ENCODE data around the gene RSBN1L.

Gene RSBN1L

GRCh38 chr7:77743518-77743917, 47.3 kb downstream of the RSBN1L start:
- Histone ChIP-seq H3K9me2 (replicated peaks; ENCODE audit: low read depth, low read length) (no peaks in the 10 kb centered on the region), H3K27me3 (ENCODE audit: insufficient read depth, low read length, poor library complexity, severe bottlenecking) (no peaks in the 10 kb centered on the region), H4K20me1 (ENCODE audit: insufficient read depth, low read length, poor library complexity, severe bottlenecking) (peaks cover 9% of the 10 kb centered on the region), H3K9me3 (ENCODE audit: insufficient read depth, low read depth, low read length) (no peaks in the 10 kb centered on the region), H3K36me3 (ENCODE audit: insufficient read depth, low read length) (peaks cover 47% of the 10 kb centered on the region; the same call in 1 of the 2 replicates), H3K4me2 (ENCODE audit: low read depth, low read length, poor library complexity, severe bottlenecking) (no peak overlapping the region), H2AFZ (ENCODE audit: low read length) (no peak overlapping the region), H3F3A (ENCODE audit: low read depth) (no peaks in the 10 kb centered on the region), H3K4me3 (ENCODE audit: low read length, poor library complexity, severe bottlenecking) (no peak overlapping the region), H3K4me1 (ENCODE audit: insufficient read depth, low read length, poor library complexity, severe bottlenecking) (no peaks in the 10 kb centered on the region), H3K9ac (ENCODE audit: low read depth, low read length, poor library complexity, severe bottlenecking) (no peak overlapping the region), H3K79me2 (ENCODE audit: insufficient read depth, low read length) (peaks cover 30% of the 10 kb centered on the region)
- TF ChIP-seq EZH2phosphoT487 (IDR thresholded peaks at IDR 0.05; ENCODE audit: borderline replicate concordance) (no peak), CTCF (conservative IDR thresholded peaks at IDR 0.05; ENCODE audit: low read length) (no peak)

GRCh38 chr7:77745746-77746145, 49.5 kb downstream of the RSBN1L start:
- 0 out of 2 replicates have a peak, but pooled peaks cover 4% of the 10 kb centered on the region for H3F3A ChIP-seq (ENCODE audit: low read depth)
- H3K4me2 ChIP-seq (ENCODE audit: low read depth, low read length, poor library complexity, severe bottlenecking), result no peak overlapping the region
- no peaks in the 10 kb centered on the region for H3K9me3 ChIP-seq (ENCODE audit: insufficient read depth, low read depth, low read length)
- H3K36me3 ChIP-seq (ENCODE audit: insufficient read depth, low read length), result peaks cover 46% of the 10 kb centered on the region; the same call in 1 of the 2 replicates
- H3K4me1 ChIP-seq (ENCODE audit: insufficient read depth, low read length, poor library complexity, severe bottlenecking), result no peaks in the 10 kb centered on the region
- no peak overlapping the region for H2AFZ ChIP-seq (ENCODE audit: low read length)
- H4K20me1 ChIP-seq (ENCODE audit: insufficient read depth, low read length, poor library complexity, severe bottlenecking), result no peaks in the 10 kb centered on the region
- H3K9ac ChIP-seq (ENCODE audit: low read depth, low read length, poor library complexity, severe bottlenecking), result no peak overlapping the region
- no peaks in the 10 kb centered on the region for H3K9me2 ChIP-seq (replicated peaks; ENCODE audit: low read depth, low read length)
- no peak overlapping the region for H3K4me3 ChIP-seq (ENCODE audit: low read length, poor library complexity, severe bottlenecking)
- peaks cover 28% of the 10 kb centered on the region; the same call in 1 of the 2 replicates for H3K79me2 ChIP-seq (ENCODE audit: insufficient read depth, low read length)
- TF ChIP-seq CTCF (conservative IDR thresholded peaks at IDR 0.05; ENCODE audit: low read length) (no peak), EZH2phosphoT487 (IDR thresholded peaks at IDR 0.05; ENCODE audit: borderline replicate concordance) (no peak)
- no peaks in the 10 kb centered on the region for H3K27me3 ChIP-seq (ENCODE audit: insufficient read depth, low read length, poor library complexity, severe bottlenecking)

GRCh38 chr7:77746164-77746823, 50.0 kb downstream of the RSBN1L start:
- peaks cover 51% of the 10 kb centered on the region; the same call in 1 of the 2 replicates for H3K36me3 ChIP-seq (ENCODE audit: insufficient read depth, low read length)
- no peaks in the 10 kb centered on the region for H3K9me2 ChIP-seq (replicated peaks; ENCODE audit: low read depth, low read length)
- no peak overlapping the region for H2AFZ ChIP-seq (ENCODE audit: low read length)
- 0 out of 2 replicates have a peak, but pooled peaks cover 4% of the 10 kb centered on the region for H3F3A ChIP-seq (ENCODE audit: low read depth)
- no peaks in the 10 kb centered on the region for H3K9me3 ChIP-seq (ENCODE audit: insufficient read depth, low read depth, low read length)
- H3K9ac ChIP-seq (ENCODE audit: low read depth, low read length, poor library complexity, severe bottlenecking), result no peak overlapping the region
- peaks cover 29% of the 10 kb centered on the region; the same call in 1 of the 2 replicates for H3K79me2 ChIP-seq (ENCODE audit: insufficient read depth, low read length)
- no peak for TF ChIP-seq CTCF (conservative IDR thresholded peaks at IDR 0.05; ENCODE audit: low read length)
- no peak for TF ChIP-seq EZH2phosphoT487 (IDR thresholded peaks at IDR 0.05; ENCODE audit: borderline replicate concordance)
- H3K4me3 ChIP-seq (ENCODE audit: low read length, poor library complexity, severe bottlenecking), result no peak overlapping the region
- H3K27me3 ChIP-seq (ENCODE audit: insufficient read depth, low read length, poor library complexity, severe bottlenecking), result no peaks in the 10 kb centered on the region
- H3K4me2 ChIP-seq (ENCODE audit: low read depth, low read length, poor library complexity, severe bottlenecking), result no peak overlapping the region
- peaks cover under 1% of the 10 kb centered on the region for H4K20me1 ChIP-seq (ENCODE audit: insufficient read depth, low read length, poor library complexity, severe bottlenecking)
- H3K4me1 ChIP-seq (ENCODE audit: insufficient read depth, low read length, poor library complexity, severe bottlenecking), result peaks cover under 1% of the 10 kb centered on the region
